HG03095 (cell line): ENCODE data around the gene PIGU.
"Not testable (repeated sequence)": the region's sequence is repeated elsewhere in the genome, so short reads cannot be mapped to it uniquely, and the experiment has no call there.

Experiments
- ATAC-seq: cut with Tn5 transposase; IDR thresholded peaks from one replicate; pipeline ENCODE4 v1.9.1; 2021; ENCODE audit warnings: moderate library complexity; ENCODE audit not compliant: unreplicated experiment

The PIGU gene

DNA sequence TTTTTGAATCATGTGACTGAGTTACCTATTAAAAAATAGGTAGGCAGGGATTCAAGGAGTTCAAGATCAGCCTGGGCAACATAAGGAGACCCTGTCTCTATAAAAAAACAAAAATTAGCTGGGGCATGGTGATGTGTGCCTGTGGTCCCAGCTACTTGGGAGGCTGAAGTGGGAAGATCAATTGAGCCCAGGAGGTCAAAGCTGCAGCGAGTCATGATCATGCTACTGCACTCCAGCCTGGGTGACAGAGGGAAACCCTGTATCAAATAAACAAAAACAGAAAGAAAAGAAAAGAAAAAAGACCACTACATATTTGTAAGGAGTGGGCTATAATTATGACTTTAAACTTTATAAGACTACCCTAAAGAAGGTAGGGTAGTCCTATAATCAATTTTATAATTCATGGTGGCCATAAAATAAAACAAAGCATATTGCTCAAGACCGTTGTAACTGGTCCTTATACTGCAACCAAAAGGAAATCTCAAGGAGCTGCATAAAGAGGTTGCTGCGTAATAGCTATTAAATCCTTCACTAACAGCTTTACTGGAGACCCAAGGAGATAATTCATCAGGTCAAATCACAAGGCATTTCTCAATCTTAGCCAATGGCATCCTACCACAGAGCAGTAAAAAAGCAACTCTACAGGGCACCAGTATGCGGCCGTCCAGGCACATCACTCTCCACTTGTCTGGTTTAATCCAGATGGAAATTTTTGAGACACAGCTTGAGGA lies 13.5 kb downstream of the PIGU start:
- ATAC-seq, result no peak

DNA sequence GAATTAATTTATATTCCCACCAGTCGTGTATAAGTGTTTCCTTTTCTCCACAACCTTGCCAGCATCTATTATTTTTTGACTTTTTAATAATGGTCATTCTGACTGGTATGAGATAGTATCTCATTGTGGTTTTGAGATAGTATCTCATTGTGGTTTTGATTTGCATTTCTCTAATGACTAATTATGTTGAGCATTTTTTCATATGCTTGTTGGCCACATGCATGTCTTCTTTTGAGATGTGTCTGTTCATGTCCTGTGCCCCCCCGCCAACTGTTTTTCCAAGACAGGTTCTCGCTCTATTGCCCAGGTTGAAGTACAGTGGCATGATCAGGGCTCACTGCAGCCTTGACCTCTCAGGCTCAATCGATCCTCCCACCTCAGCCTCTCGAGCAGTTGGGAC lies 15.1 kb downstream of the PIGU start:
- ATAC-seq, result not testable (repeated sequence)

DNA sequence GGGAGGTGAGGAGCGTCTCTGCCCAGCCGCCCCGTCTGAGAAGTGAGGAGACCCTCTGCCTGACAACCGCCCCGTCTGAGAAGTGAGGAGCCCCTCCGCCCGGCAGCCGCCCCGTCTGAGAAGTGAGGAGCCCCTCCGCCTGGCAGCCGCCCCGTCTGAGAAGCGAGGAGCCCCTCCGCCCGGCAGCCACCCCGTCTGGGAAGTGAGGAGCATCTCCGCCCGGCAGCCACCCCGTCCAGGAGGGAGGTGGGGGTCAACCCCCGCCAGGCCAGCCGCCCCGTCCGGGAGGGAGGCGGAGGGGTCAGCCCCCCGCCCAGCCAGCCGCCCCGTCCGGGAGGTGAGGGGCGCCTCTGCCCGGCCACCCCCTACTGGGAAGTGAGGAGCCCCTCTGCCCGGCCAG lies 18.2 kb downstream of the PIGU start:
- ATAC-seq, result not testable (repeated sequence)

GRCh38 chr20:34654207-34654744 lies 22.6 kb downstream of the PIGU start:
- ATAC-seq, result no peak

DNA sequence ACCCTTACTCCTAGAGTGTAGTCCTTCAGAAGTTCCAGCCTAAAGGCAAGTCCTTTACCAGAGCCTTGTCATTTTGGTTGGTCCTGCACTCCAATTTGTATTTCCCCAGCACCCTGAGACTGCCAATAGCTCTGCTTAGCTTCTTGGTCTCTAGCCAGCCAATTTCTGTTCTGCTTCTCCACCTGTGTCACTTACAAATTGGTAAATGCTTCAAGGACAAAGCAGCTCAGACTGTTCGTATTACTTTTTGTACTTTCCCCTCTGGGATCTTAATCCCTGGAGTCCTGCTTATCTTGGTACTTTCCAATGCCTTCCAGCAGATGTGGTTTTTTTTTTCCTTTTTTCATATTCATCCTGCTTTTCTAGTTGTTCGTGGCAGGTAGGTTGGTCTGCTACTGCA lies 25.7 kb downstream of the PIGU start:
- no peak for ATAC-seq

- no peak for ATAC-seq
Observed at GRCh38 chr20:34647737-34648136, 29.2 kb downstream of the PIGU start.

- no peak for ATAC-seq
Observed at GRCh38 chr20:34644951-34645350, 31.9 kb downstream of the PIGU start.

- no peak for ATAC-seq
Observed at GRCh38 chr20:34644345-34644744, 32.5 kb downstream of the PIGU start.

DNA sequence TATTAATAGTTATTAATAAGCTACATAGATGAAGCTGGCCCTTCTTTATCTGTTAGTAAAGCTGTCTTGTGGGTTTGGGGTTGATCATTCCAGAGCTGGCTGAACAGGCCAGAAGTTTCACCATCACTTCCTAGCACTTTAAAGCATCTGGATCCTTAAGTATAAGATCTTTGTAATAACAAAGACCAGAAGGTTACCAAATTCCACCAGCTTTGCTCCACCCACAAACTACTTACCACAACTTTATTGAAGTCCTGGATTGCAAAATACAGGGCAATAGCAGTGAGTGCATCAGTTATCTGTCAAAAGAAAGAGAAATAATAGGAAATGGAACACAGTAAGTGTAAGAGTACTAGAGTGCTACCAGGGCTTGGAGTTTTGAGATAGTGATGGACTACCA lies 33.0 kb downstream of the PIGU start:
- no peak for ATAC-seq

- no peak for ATAC-seq
Observed at GRCh38 chr20:34642009-34642408, 34.9 kb downstream of the PIGU start.

GRCh38 chr20:34639755-34640222 lies 37.1 kb downstream of the PIGU start:
- ATAC-seq, result no peak

GRCh38 chr20:34638532-34638931 lies 38.4 kb downstream of the PIGU start:
- no peak for ATAC-seq

DNA sequence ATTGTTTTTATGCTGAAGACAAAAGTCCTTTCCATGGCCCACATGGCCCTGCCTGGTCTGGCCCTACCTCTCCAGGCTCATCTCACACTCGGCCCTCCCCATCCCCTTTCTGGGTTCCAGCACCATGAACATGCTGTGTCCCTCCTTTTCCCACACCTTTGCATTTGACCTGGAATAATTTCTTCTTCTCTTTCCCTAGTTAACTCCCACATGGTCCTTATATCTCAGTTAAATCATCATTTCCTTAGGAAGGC lies 38.9 kb downstream of the PIGU start:
- ATAC-seq, result no peak

GRCh38 chr20:34637245-34638038 lies 39.5 kb downstream of the PIGU start:
- ATAC-seq, result no peak

DNA sequence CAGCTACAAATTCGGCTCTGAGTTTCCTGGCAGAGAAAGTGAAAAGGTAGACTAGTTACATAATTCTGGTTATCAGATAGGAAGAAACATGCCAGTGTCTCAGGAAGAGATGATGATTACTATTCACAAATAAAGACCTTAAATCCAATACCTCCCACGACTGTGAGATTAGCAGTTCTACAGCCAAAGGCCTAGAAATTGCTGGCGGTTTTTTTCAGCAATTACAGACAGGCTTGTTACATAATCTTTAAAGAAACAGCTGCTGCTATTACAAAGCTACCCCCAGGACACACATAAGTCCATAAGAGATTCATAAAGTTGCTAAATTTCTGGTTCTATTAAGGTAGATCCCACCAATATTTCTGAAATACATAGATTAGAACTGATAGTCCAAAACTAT lies 40.2 kb downstream of the PIGU start:
- ATAC-seq, result no peak

GRCh38 chr20:34634392-34634791 lies 42.5 kb downstream of the PIGU start:
- ATAC-seq, result no peak

- no peak for ATAC-seq
Observed at GRCh38 chr20:34632870-34633452, 43.9 kb downstream of the PIGU start.

DNA sequence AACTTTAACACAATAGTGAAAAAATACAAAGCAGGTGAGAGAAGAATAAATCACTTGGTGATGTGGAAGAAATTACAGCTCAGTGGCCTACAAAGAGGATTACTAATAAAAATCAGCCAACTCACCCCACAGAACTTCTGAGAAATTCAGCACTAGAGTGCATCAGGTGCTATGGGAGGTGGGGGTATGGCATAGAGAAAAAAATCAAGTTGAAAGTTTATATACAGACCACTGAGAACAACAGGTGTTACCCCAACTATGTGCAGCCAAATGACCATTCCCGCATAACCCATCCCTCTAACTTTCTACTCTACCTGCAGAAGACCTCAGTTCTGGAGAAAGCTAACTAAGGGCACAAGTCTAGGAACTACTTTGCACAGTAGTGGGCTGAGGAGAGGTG lies 47.0 kb downstream of the PIGU start:
- no peak for ATAC-seq

GRCh38 chr20:34629342-34629741 lies 47.5 kb downstream of the PIGU start:
- no peak for ATAC-seq

DNA sequence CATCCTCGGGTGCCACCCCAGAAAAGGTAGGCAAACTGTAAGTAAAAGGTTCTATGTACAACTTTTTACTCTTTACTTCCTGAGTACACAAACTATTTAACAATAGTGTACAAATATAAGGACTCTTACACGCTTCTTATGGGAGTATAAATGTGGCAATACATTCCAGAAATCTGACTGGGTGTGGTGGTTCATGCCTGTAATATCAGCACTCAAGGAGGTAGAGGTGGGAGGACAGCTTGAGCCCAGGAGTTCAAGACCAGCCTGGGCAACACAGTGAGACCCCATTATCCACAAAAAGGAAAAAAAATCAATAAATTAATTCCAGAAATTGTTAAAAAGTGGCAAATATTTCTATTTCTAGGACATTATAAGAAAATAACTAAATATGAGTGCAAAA lies 48.9 kb downstream of the PIGU start:
- ATAC-seq, result no peak

DNA sequence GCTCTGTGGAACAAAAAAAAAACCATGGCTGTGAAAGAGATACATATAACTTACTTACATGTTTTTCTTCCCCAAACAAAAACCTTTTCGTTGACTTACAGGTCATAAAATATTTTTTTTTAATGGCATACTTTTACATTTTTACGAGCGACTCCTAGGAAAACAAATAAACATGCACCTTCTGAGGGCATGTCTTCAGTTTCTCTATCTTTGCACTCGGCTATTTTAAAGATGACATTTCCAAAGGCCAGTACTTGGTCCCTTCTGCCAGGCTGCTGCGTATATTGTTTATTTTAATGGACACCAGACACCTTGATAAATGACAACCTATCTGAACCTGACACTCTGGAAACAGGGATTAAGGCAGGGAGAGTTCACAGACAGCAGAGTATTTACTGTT lies 49.4 kb downstream of the PIGU start:
- ATAC-seq, result no peak

DNA sequence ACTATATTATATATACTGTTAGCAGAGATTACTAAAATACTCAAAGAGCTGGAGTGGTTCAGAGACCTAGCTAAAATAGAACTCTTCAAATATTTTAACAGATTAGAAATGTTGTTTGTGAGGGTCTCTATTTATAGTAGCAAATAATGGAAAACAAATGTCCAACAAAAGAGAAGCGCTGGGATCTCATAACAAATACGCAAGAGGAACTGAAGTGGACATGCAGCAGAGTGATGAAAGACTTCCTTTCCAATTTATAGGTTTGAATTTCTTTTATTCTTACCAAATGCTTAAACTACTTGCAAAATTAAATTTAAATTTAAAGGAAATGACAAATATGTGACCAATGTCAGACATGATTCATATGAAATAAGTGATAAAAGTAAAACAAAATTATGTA lies 49.9 kb downstream of the PIGU start:
- no peak for ATAC-seq
